WTC11 (cell line): ENCODE results near the gene NSUN4.

Source experiments
- CTCF ChIP-seq: fragments of 200-600 bp; IDR thresholded peaks from 2 replicates; pipeline ENCODE4 v1.8.0; 2022; ENCODE audit warnings: antibody characterized with exemption
- FOXK1 ChIP-seq: sonication (generic); formaldehyde crosslinking; IDR thresholded peaks from 2 replicates; pipeline ENCODE4 v1.8.0; 2022; ENCODE audit warnings: mild to moderate bottlenecking, moderate library complexity, missing genetic modification reagents
- JUN ChIP-seq: sonication (generic); formaldehyde crosslinking; IDR thresholded peaks from 2 replicates; pipeline ENCODE4 v1.8.0; 2023; ENCODE audit warnings: mild to moderate bottlenecking, missing genetic modification reagents
- TEAD4 ChIP-seq: sonication (generic); formaldehyde crosslinking; IDR thresholded peaks from 2 replicates; pipeline ENCODE4 v1.8.0; 2022; ENCODE audit warnings: mild to moderate bottlenecking, missing genetic modification reagents
- USF2 ChIP-seq: sonication (generic); formaldehyde crosslinking; IDR thresholded peaks from 2 replicates; pipeline ENCODE4 v1.8.1; 2023; ENCODE audit warnings: mild to moderate bottlenecking, missing genetic modification reagents, moderate library complexity
- TF ChIP-seq, protein P1 (sequence below): sonication (generic); formaldehyde crosslinking; IDR thresholded peaks from 2 replicates; pipeline ENCODE4 v1.8.0; 2022; ENCODE audit warnings: mild to moderate bottlenecking, missing genetic modification reagents
- TF ChIP-seq, protein P2 (sequence below): fragments of 250-450 bp; sonication (Bioruptor Pico); IDR thresholded peaks from 2 replicates; pipeline ENCODE4 v1.8.0; 2021; ENCODE audit warnings: mild to moderate bottlenecking

DNA sequence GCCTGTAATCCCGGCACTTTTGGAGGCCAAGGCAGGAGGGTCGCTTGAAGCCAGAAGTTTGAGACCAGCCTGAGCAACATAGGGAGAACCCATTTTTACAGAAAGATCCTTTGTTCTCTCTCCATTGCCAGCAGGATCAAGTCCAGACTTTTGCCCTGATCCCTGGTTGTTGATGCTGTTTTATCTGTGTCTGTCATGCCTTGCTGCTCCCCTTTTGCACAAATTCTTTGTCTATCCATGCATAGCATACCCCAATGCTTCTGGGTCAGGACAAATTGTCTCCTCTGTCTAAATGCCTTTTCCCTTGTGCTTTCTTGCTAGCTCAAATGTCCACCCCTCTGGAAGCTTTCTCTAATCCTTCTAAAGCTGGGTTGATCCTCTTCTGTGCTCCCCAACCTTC is 28.2 kb downstream of the NSUN4 start:
- TF ChIP-seq CTCF (no peak), USF2 (CRISPR knock-in tag) (no peak), TEAD4 (CRISPR knock-in tag) (no peak), JUN (no peak), FOXK1 (CRISPR knock-in tag) (no peak)
- TF ChIP-seq, protein P1, sequence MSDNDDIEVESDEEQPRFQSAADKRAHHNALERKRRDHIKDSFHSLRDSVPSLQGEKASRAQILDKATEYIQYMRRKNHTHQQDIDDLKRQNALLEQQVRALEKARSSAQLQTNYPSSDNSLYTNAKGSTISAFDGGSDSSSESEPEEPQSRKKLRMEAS (CRISPR knock-in tag) = no peak
- TF ChIP-seq, protein P2, sequence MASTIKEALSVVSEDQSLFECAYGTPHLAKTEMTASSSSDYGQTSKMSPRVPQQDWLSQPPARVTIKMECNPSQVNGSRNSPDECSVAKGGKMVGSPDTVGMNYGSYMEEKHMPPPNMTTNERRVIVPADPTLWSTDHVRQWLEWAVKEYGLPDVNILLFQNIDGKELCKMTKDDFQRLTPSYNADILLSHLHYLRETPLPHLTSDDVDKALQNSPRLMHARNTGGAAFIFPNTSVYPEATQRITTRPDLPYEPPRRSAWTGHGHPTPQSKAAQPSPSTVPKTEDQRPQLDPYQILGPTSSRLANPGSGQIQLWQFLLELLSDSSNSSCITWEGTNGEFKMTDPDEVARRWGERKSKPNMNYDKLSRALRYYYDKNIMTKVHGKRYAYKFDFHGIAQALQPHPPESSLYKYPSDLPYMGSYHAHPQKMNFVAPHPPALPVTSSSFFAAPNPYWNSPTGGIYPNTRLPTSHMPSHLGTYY (CRISPR knock-in tag) = no peak
